ENCODE data around the gene CDHR1. TPM values are rescaled to one million over a fixed set of nuclear protein-coding genes. Genes with fewer than 3 reads are reported as not detected.
"Not testable (repeated sequence)": the region's sequence is repeated elsewhere in the genome, so short reads cannot be mapped to it uniquely, and the experiment has no call there.

The CDHR1 gene
- total RNA-seq, 1 experiment from 2014 or later = not detected

- Histone ChIP-seq H3K9me3 (ENCODE audit: low read length) (no peaks in the 10 kb centered on the region), H3K36me3 (ENCODE audit: insufficient read depth, low read length) (no peaks in the 10 kb centered on the region), H3K4me3 (ENCODE audit: low read length) (no peak overlapping the region), H3K4me2 (ENCODE audit: low read depth, low read length, poor library complexity, severe bottlenecking) (no peak overlapping the region), H3K27ac (ENCODE audit: low read length) (no peak overlapping the region), H4K20me1 (ENCODE audit: insufficient read depth, low read depth, low read length) (no peaks in the 10 kb centered on the region), H3K4me1 (ENCODE audit: low read length) (peaks cover 9% of the 10 kb centered on the region), H3K9me2 (replicated peaks; ENCODE audit: insufficient read depth, low read length) (no peaks in the 10 kb centered on the region), H2AFZ (ENCODE audit: low read length) (no peak overlapping the region), H3K79me2 (ENCODE audit: low read length) (no peaks in the 10 kb centered on the region), H3K9ac (ENCODE audit: low read length) (no peak overlapping the region), H3K27me3 (ENCODE audit: low read length) (no peaks in the 10 kb centered on the region)
- DNase-seq = no peak
Measured at GRCh38 chr10:84177541-84178141, 16.7 kb upstream of the CDHR1 start.

- H3K9me2 ChIP-seq (replicated peaks; ENCODE audit: insufficient read depth, low read length) = no peaks in the 10 kb centered on the region
- no peak overlapping the region for H3K4me3 ChIP-seq (ENCODE audit: low read length)
- no peaks in the 10 kb centered on the region for H3K9me3 ChIP-seq (ENCODE audit: low read length)
- no peaks in the 10 kb centered on the region for H3K79me2 ChIP-seq (ENCODE audit: low read length)
- H3K36me3 ChIP-seq (ENCODE audit: insufficient read depth, low read length) = no peaks in the 10 kb centered on the region
- H3K4me1 ChIP-seq (ENCODE audit: low read length) = peaks cover 9% of the 10 kb centered on the region
- no peaks in the 10 kb centered on the region for H3K27me3 ChIP-seq (ENCODE audit: low read length)
- DNase-seq = no peak
- no peaks in the 10 kb centered on the region for H4K20me1 ChIP-seq (ENCODE audit: insufficient read depth, low read depth, low read length)
- no peak overlapping the region for H3K9ac ChIP-seq (ENCODE audit: low read length)
- no peak overlapping the region for H3K4me2 ChIP-seq (ENCODE audit: low read depth, low read length, poor library complexity, severe bottlenecking)
- no peak overlapping the region for H3K27ac ChIP-seq (ENCODE audit: low read length)
- no peak overlapping the region for H2AFZ ChIP-seq (ENCODE audit: low read length)
Measured at GRCh38 chr10:84178160-84178609, 16.2 kb upstream of the CDHR1 start.

DNA sequence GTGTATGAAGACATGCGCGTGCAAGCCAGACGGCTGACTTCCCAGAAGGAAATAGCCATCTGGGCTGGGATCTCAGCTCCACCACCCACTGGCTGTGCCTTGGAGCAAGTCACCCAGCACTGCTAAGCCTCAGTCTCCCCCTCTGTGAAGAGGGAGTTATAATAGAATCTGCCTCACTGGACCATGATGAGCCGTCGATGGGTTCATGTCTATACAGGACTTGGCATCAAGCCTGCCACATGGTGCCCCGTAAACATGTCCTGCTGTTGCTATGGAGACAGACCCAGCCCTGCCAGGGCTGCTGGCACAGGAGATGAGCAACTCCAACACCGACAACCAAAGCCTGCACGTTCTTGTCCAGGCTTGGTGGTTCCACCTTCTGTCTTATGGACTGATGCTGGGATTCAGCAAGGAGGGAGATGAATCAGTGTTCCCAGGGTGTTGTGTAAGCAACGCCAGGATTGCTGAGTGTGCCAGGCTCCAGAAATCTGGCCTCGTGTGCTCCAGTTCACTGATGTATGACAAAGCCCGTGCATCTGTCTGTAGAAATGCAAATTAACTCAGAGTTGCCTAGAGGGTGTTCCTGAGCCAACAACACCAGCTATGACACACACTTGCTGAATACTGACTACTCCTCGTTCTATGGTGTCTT, 15.2 kb upstream of the CDHR1 start:
- Histone ChIP-seq H3K27ac (ENCODE audit: low read length) (no peak overlapping the region), H3K79me2 (ENCODE audit: low read length) (no peaks in the 10 kb centered on the region), H3K4me2 (ENCODE audit: low read depth, low read length, poor library complexity, severe bottlenecking) (peak overlapping the region; percentile 51), H3K9me3 (ENCODE audit: low read length) (no peaks in the 10 kb centered on the region), H4K20me1 (ENCODE audit: insufficient read depth, low read depth, low read length) (no peaks in the 10 kb centered on the region), H3K4me1 (ENCODE audit: low read length) (peaks cover 9% of the 10 kb centered on the region), H2AFZ (ENCODE audit: low read length) (no peak overlapping the region), H3K9ac (ENCODE audit: low read length) (no peak overlapping the region), H3K36me3 (ENCODE audit: insufficient read depth, low read length) (no peaks in the 10 kb centered on the region), H3K4me3 (ENCODE audit: low read length) (no peak overlapping the region), H3K9me2 (replicated peaks; ENCODE audit: insufficient read depth, low read length) (no peaks in the 10 kb centered on the region), H3K27me3 (ENCODE audit: low read length) (no peaks in the 10 kb centered on the region)
- peak; percentile 65 for DNase-seq

DNA sequence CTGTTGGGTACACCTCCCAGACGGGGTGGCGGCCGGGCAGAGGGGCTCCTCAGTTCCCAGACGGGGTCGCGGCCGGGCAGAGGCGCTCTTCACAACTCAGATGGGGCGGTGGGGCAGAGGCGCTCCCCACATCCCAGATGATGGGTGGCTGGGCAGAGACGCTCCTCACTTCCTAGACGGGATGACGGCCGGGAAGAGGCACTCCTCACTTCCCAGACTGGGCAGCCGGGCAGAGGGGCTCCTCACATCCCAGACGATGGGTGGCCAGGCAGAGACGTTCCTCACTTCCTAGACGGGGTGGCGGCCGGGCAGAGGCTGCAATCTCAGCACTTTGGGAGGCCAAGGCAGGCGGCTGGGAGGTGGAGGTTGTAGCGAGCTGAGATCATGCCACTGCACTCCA, 14.0 kb upstream of the CDHR1 start:
- H2AFZ ChIP-seq (ENCODE audit: low read length); H3K27me3 ChIP-seq (ENCODE audit: low read length); H3K9me2 ChIP-seq (replicated peaks; ENCODE audit: insufficient read depth, low read length); H3K36me3 ChIP-seq (ENCODE audit: insufficient read depth, low read length); H3K4me1 ChIP-seq (ENCODE audit: low read length); H3K4me2 ChIP-seq (ENCODE audit: low read depth, low read length, poor library complexity, severe bottlenecking); H3K9me3 ChIP-seq (ENCODE audit: low read length); H3K79me2 ChIP-seq (ENCODE audit: low read length); DNase-seq; H3K27ac ChIP-seq (ENCODE audit: low read length); H4K20me1 ChIP-seq (ENCODE audit: insufficient read depth, low read depth, low read length); H3K9ac ChIP-seq (ENCODE audit: low read length); H3K4me3 ChIP-seq (ENCODE audit: low read length): not testable (repeated sequence)

- no peak overlapping the region for H2AFZ ChIP-seq (ENCODE audit: low read length)
- no peaks in the 10 kb centered on the region for H3K27me3 ChIP-seq (ENCODE audit: low read length)
- no peak overlapping the region for H3K9ac ChIP-seq (ENCODE audit: low read length)
- H3K4me2 ChIP-seq (ENCODE audit: low read depth, low read length, poor library complexity, severe bottlenecking) = no peak overlapping the region
- DNase-seq = no peak
- no peaks in the 10 kb centered on the region for H3K36me3 ChIP-seq (ENCODE audit: insufficient read depth, low read length)
- H3K79me2 ChIP-seq (ENCODE audit: low read length) = no peaks in the 10 kb centered on the region
- H3K9me2 ChIP-seq (replicated peaks; ENCODE audit: insufficient read depth, low read length) = no peaks in the 10 kb centered on the region
- H3K27ac ChIP-seq (ENCODE audit: low read length) = no peak overlapping the region
- H3K9me3 ChIP-seq (ENCODE audit: low read length) = no peaks in the 10 kb centered on the region
- peaks cover 9% of the 10 kb centered on the region for H3K4me1 ChIP-seq (ENCODE audit: low read length)
- no peaks in the 10 kb centered on the region for H4K20me1 ChIP-seq (ENCODE audit: insufficient read depth, low read depth, low read length)
- H3K4me3 ChIP-seq (ENCODE audit: low read length) = no peak overlapping the region
Measured at GRCh38 chr10:84181631-84182030, 12.7 kb upstream of the CDHR1 start.

DNA sequence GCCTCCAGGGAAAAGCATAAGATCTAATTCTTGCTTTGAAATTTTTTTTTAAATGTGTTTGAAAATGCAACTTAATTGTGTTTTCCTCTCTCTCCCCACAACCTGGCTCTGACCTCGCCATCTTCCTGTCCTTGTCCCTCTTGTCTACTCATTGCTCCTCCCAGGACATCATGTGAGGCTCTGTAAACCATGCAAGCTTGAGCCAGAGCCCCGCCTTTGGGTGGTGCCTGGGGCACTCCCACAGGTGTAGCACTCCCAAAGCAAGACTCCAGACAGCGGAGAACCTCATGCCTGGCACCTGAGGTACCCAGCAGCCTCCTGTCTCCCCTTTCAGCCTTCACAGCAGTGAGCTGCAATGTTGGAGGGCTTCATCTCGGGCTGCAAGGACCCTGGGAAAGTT, 9.8 kb upstream of the CDHR1 start:
- Histone ChIP-seq H3K9ac (ENCODE audit: low read length) (no peak overlapping the region), H3K79me2 (ENCODE audit: low read length) (no peaks in the 10 kb centered on the region), H3K4me1 (ENCODE audit: low read length) (peaks cover 2% of the 10 kb centered on the region), H3K4me3 (ENCODE audit: low read length) (no peak overlapping the region), H3K36me3 (ENCODE audit: insufficient read depth, low read length) (no peaks in the 10 kb centered on the region), H3K9me3 (ENCODE audit: low read length) (no peaks in the 10 kb centered on the region), H3K27me3 (ENCODE audit: low read length) (no peaks in the 10 kb centered on the region), H3K9me2 (replicated peaks; ENCODE audit: insufficient read depth, low read length) (no peaks in the 10 kb centered on the region), H3K27ac (ENCODE audit: low read length) (no peak overlapping the region), H2AFZ (ENCODE audit: low read length) (no peak overlapping the region), H3K4me2 (ENCODE audit: low read depth, low read length, poor library complexity, severe bottlenecking) (no peak overlapping the region), H4K20me1 (ENCODE audit: insufficient read depth, low read depth, low read length) (no peaks in the 10 kb centered on the region)
- no peak for DNase-seq

- Histone ChIP-seq H3K9me2 (replicated peaks; ENCODE audit: insufficient read depth, low read length) (no peaks in the 10 kb centered on the region), H3K9me3 (ENCODE audit: low read length) (no peaks in the 10 kb centered on the region), H4K20me1 (ENCODE audit: insufficient read depth, low read depth, low read length) (no peaks in the 10 kb centered on the region), H3K9ac (ENCODE audit: low read length) (no peak overlapping the region), H2AFZ (ENCODE audit: low read length) (no peak overlapping the region), H3K4me1 (ENCODE audit: low read length) (no peaks in the 10 kb centered on the region), H3K4me3 (ENCODE audit: low read length) (no peak overlapping the region), H3K27ac (ENCODE audit: low read length) (no peak overlapping the region), H3K79me2 (ENCODE audit: low read length) (no peaks in the 10 kb centered on the region), H3K27me3 (ENCODE audit: low read length) (no peaks in the 10 kb centered on the region), H3K36me3 (ENCODE audit: insufficient read depth, low read length) (no peaks in the 10 kb centered on the region), H3K4me2 (ENCODE audit: low read depth, low read length, poor library complexity, severe bottlenecking) (no peak overlapping the region)
- no peak for DNase-seq
Measured at GRCh38 chr10:84185526-84186175, 8.7 kb upstream of the CDHR1 start.

DNA sequence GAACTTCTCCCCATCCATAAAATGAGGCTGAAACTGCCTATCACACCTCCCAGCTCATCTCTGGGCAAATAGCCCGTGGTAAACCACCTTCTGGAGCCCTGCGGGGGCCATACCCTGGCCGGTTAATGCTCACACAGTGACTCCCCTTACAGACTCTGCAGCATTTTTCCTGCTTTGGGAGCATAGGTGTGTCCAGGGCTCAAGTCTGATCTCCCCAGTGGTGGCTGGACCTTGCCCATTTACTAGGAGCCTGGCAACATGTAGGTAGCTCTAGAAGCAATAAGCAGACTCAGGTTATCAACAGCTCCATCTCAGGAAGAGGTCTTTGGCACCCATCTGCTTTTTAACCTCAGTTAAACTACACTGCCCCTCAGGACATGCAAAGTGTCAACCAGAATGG, 5.5 kb upstream of the CDHR1 start:
- Histone ChIP-seq H3K4me3 (ENCODE audit: low read length) (no peak overlapping the region), H3K36me3 (ENCODE audit: insufficient read depth, low read length) (no peaks in the 10 kb centered on the region), H3K27ac (ENCODE audit: low read length) (no peak overlapping the region), H3K9me3 (ENCODE audit: low read length) (no peaks in the 10 kb centered on the region), H3K9ac (ENCODE audit: low read length) (no peak overlapping the region), H3K4me1 (ENCODE audit: low read length) (no peaks in the 10 kb centered on the region), H3K9me2 (replicated peaks; ENCODE audit: insufficient read depth, low read length) (no peaks in the 10 kb centered on the region), H3K27me3 (ENCODE audit: low read length) (no peaks in the 10 kb centered on the region), H3K79me2 (ENCODE audit: low read length) (no peaks in the 10 kb centered on the region), H4K20me1 (ENCODE audit: insufficient read depth, low read depth, low read length) (no peaks in the 10 kb centered on the region), H3K4me2 (ENCODE audit: low read depth, low read length, poor library complexity, severe bottlenecking) (no peak overlapping the region), H2AFZ (ENCODE audit: low read length) (no peak overlapping the region)
- no peak for DNase-seq

Data from Karpas-422 (cell line).